ENCODE results near the gene PFDN2.

PFDN2 gene

GRCh38 chr1:161117759-161118581, at the start of gene PFDN2, which contains the start of gene NIT1:
PFDN2 (minus strand) TSS chr1:161118037; CDS start chr1:161118026, 11 bp downstream.
NIT1 (plus strand) TSS chr1:161118105; CDS start chr1:161118177, 72 bp downstream.
- DNase-seq: peak; percentile 94

- peak; percentile 71 for DNase-seq
These were observed 49.1 kb upstream of the PFDN2 start for GRCh38 chr1:161166669-161167548.

- peak; percentile 100 for DNase-seq
These were observed 48.2 kb upstream of the PFDN2 start, which contains the start of gene PPOX for GRCh38 chr1:161165742-161166668. PPOX (plus strand) TSS chr1:161166426; CDS start chr1:161166848, 422 bp downstream.

GRCh38 chr1:161164901-161165610, 47.2 kb upstream of the PFDN2 start:
- no peak for DNase-seq

GRCh38 chr1:161163793-161164192, 46.0 kb upstream of the PFDN2 start:
- no peak for DNase-seq

GRCh38 chr1:161162806-161163205, 45.0 kb upstream of the PFDN2 start:
- no peak for DNase-seq

- no peak for DNase-seq
These were observed 44.2 kb upstream of the PFDN2 start for GRCh38 chr1:161162052-161162451.

- no peak for DNase-seq
These were observed 43.8 kb upstream of the PFDN2 start for GRCh38 chr1:161161652-161162051.

GRCh38 chr1:161160671-161161145, 42.9 kb upstream of the PFDN2 start:
- no peak for DNase-seq

GRCh38 chr1:161159913-161160243, 42.0 kb upstream of the PFDN2 start:
- no peak for DNase-seq

GRCh38 chr1:161159087-161159912, 41.5 kb upstream of the PFDN2 start, which contains the start of gene USP21:
USP21 (plus strand) TSS chr1:161159500; CDS start chr1:161160641, 1,141 bp downstream.
- peak; percentile 97 for DNase-seq

- peak; percentile 76 for DNase-seq
These were observed 40.6 kb upstream of the PFDN2 start for GRCh38 chr1:161158316-161159010.

GRCh38 chr1:161157867-161158266, 40.0 kb upstream of the PFDN2 start:
- DNase-seq: no peak

GRCh38 chr1:161153682-161154337, 36.0 kb upstream of the PFDN2 start, which contains the start of gene UFC1:
UFC1 (plus strand) TSS chr1:161153978; CDS start chr1:161153998, 20 bp downstream.
- DNase-seq: peak; percentile 96

GRCh38 chr1:161153176-161153575, 35.3 kb upstream of the PFDN2 start:
- DNase-seq: peak; percentile 30

- DNase-seq: no peak
These were observed 28.0 kb upstream of the PFDN2 start for GRCh38 chr1:161145832-161146231.

GRCh38 chr1:161140755-161141400, 23.0 kb upstream of the PFDN2 start:
- no peak for DNase-seq

- peak; percentile 81 for DNase-seq
These were observed 21.9 kb upstream of the PFDN2 start for GRCh38 chr1:161139766-161140165.

GRCh38 chr1:161138431-161138830, 20.6 kb upstream of the PFDN2 start:
- DNase-seq: no peak
